Jurkat, Clone E6-1 (cell line): Measurements from ENCODE around the gene KRTAP5-7.
"Not testable (repeated sequence)": the region's sequence is repeated elsewhere in the genome, so short reads cannot be mapped to it uniquely, and the experiment has no call there.

Experiments used
- DNase-seq: peaks from one replicate; pipeline ENCODE4 v3.0.0-alpha.2; 2011; ENCODE audit warnings: low read depth, low spot score
- H3K4me3 ChIP-seq: 2 replicates; pipeline ENCODE4 v1.5.1; 2011; ENCODE audit warnings: mild to moderate bottlenecking, low read length, control low read depth, moderate library complexity

KRTAP5-7 gene

DNA sequence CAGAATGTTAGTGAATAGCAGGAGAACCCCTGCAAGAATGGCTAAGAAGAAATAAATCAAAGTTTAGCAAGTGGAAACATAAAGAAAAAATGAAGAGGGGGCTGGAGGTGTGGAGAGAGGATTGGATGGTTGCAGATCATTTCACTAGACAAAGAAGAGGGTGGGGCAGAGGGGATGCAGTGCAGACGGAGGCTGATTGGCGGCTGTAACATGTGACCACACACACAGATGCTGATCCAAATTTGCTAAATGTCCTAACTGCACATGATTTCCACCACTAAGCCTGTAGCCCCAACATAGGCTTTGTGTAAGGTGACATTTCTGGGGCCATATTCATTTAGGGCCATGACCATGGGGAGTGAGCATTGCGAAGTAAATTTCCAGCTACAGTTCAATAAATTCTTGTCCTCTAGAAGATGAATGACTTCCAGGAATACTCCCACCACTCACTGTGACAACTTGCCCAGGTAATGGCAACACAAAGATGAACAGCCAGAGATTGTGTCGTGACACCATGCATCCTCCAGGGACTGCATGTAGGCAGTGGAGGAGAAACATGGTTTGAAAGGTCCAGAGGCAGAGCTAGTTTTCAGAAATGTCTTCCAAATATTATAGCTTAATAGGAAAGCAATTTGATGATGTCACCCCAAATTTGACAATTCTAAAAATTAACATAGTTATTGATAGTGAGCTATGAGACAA is 48.8 kb downstream of the KRTAP5-7 start:
- no peak for DNase-seq

GRCh38 chr11:71576688-71577465 is 49.8 kb downstream of the KRTAP5-7 start:
- DNase-seq, H3K4me3 ChIP-seq: not testable (repeated sequence)

More for the DNA sequence above, 48.8 kb downstream of the KRTAP5-7 start:
- H3K4me3 ChIP-seq, result no peak overlapping the region

GRCh38 chr11:71577469-71578004 is 50.5 kb downstream of the KRTAP5-7 start:
- H3K4me3 ChIP-seq, result no peak overlapping the region
- no peak for DNase-seq
